Keratinocyte (primary cell): Measurements from ENCODE around the gene THOC2. TPM values are rescaled to one million over a fixed set of nuclear protein-coding genes. Genes with fewer than 3 reads are reported as not detected.

Experiments
- DNase-seq: peaks from one replicate; pipeline ENCODE4 v3.0.0-alpha.2; 2011; ENCODE audit warnings: low read depth, missing footprints, low spot score
- FAIRE-seq: peaks from 2 replicates; lab custom pipeline; 2011; peaks lifted over from hg19 to GRCh38; lab: Jason Lieb, UNC
- H2AFZ ChIP-seq: 2 replicates; pipeline ENCODE4 v1.6.0; 2012; ENCODE audit warnings: low read length, control low read depth, inconsistent platforms; ENCODE audit not compliant: control insufficient read depth
- H3K27ac ChIP-seq: 2 replicates; pipeline ENCODE4 v1.5.1; 2011; ENCODE audit warnings: low read length; ENCODE audit not compliant: control insufficient read depth, insufficient read depth
- H3K27me3 ChIP-seq: 3 replicates; pipeline ENCODE4 v1.6.0; 2011; ENCODE audit warnings: low read length; ENCODE audit not compliant: control insufficient read depth, insufficient read depth; ENCODE audit errors: extremely low read depth
- H3K36me3 ChIP-seq, 2 experiments: 2 replicates in 1 of 2; 3 replicates in 1 of 2; pipeline ENCODE4 v1.5.1; 2011; ENCODE audit warnings: low read length in 2 of 2, mild to moderate bottlenecking in 1 of 2; ENCODE audit not compliant: control insufficient read depth in 2 of 2, insufficient read depth in 2 of 2; ENCODE audit errors: extremely low read depth in 1 of 2
- H3K4me1 ChIP-seq: 3 replicates; pipeline ENCODE4 v1.5.1; 2011; ENCODE audit warnings: low read length; ENCODE audit not compliant: control insufficient read depth, insufficient read depth; ENCODE audit errors: extremely low read depth
- H3K4me2 ChIP-seq: 3 replicates; pipeline ENCODE4 v1.6.0; 2011; ENCODE audit warnings: low read depth, low read length; ENCODE audit not compliant: control insufficient read depth, insufficient read depth; ENCODE audit errors: extremely low read depth
- H3K4me3 ChIP-seq, 3 experiments: fragments of 200-600 bp in 1 of 3; sonication (generic) in 1 of 3; 2 replicates in 2 of 3; 3 replicates in 1 of 3; pipeline ENCODE4 v1.5.1; 2011 to 2016; ENCODE audit warnings: low read length in 3 of 3, mild to moderate bottlenecking in 3 of 3, control low read depth in 2 of 3, inconsistent platforms in 1 of 3, low read depth in 1 of 3, mixed read lengths in 1 of 3, mixed run types in 1 of 3, moderate library complexity in 1 of 3; ENCODE audit not compliant: control insufficient read depth in 2 of 3, insufficient read depth in 2 of 3; ENCODE audit errors: extremely low read depth in 1 of 3
- H3K79me2 ChIP-seq: 2 replicates; pipeline ENCODE4 v1.6.0; 2012; ENCODE audit warnings: low read length; ENCODE audit not compliant: control insufficient read depth, insufficient read depth
- H3K9ac ChIP-seq: 3 replicates; pipeline ENCODE4 v1.6.0; 2011; ENCODE audit warnings: low read length; ENCODE audit not compliant: control insufficient read depth, insufficient read depth; ENCODE audit errors: extremely low read depth
- H3K9me1 ChIP-seq: 3 replicates; pipeline ENCODE4 v1.6.0; 2011; ENCODE audit warnings: low read length; ENCODE audit not compliant: control insufficient read depth, insufficient read depth; ENCODE audit errors: extremely low read depth
- H3K9me3 ChIP-seq: 2 replicates; pipeline ENCODE4 v1.5.1; 2012; ENCODE audit warnings: low read depth, low read length; ENCODE audit not compliant: control insufficient read depth
- H4K20me1 ChIP-seq: 3 replicates; pipeline ENCODE4 v1.6.0; 2011; ENCODE audit warnings: low read length; ENCODE audit not compliant: control insufficient read depth, insufficient read depth; ENCODE audit errors: extremely low read depth
- EZH2 ChIP-seq: IDR thresholded peaks from one replicate; pipeline ENCODE4 v1.6.1; 2012; ENCODE audit warnings: inconsistent platforms, mild to moderate bottlenecking, low read length, moderate library complexity
- dilution Hi-C: fragments of 300-500 bp; cut with MboI; formaldehyde crosslinking; loops from one replicate; pipeline ENCODE4 v1.7.0; 2020; ENCODE audit warnings: low sequenced_read_pairs; ENCODE audit not compliant: extremely low pct_ligation_motif_present
- polyA plus RNA-seq, 5 experiments: library from polyadenylated mRNA; depleted of rRNA in 3 of 5; stranded (reverse) in 3 of 5; stranded (forward) in 1 of 5; unstranded in 1 of 5; fragments of >200 nt; gene quantifications; 1 replicate in 1 of 5; 2 replicates in 3 of 5; 3 replicates in 1 of 5; pipeline versions ENCODE4 v1.2.1 to v1.2.3, GENCODE V29; 2011 to 2012; ENCODE audit warnings: missing spikeins in 2 of 5, low read depth in 1 of 5, low replicate concordance in 1 of 5
- TF ChIP-seq, protein P1 (sequence below), 3 experiments: IDR thresholded peaks in 1 of 3; conservative IDR thresholded peaks in 1 of 3; optimal IDR thresholded peaks in 1 of 3; 2 replicates in 2 of 3; 3 replicates in 1 of 3; pipeline versions ENCODE3 to v1.5.1; 2011; ENCODE audit warnings: low read length in 3 of 3, mild to moderate bottlenecking in 3 of 3, moderate library complexity in 2 of 3, control low read depth in 1 of 3, inconsistent platforms in 1 of 3; ENCODE audit not compliant: insufficient read depth in 2 of 3; ENCODE audit errors: extremely low read depth in 1 of 3

THOC2 gene
- polyA plus RNA-seq, 1 donor (not counting 4 experiments of a cell fraction or from before 2014, with no cell fraction given) = 61.1 TPM

DNA sequence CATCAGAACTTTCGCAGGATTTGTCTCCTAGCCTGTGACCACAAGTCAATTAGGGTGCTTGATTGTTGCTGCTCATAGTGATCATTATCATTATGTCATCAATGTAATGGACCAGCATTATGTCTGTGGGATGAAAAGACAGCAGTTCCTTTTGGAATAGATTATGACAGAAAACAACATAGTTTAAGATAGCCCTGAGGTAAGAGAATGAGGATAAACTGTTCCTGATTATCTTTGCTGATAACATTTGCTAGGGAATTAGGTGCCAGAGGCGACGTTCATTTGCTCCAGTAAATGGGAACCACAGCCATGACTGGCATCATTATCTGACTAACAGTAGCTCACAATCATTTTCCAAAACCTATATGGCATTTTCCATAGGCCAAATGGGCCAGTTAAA lies 12.7 kb upstream of the THOC2 start:
- no peaks in the 10 kb centered on the region for H3K9me1 ChIP-seq
- no peaks in the 10 kb centered on the region for H3K36me3 ChIP-seq
- H3K9me3 ChIP-seq = no peaks in the 10 kb centered on the region
- dilution Hi-C loops = no loop called here
- DNase-seq = no peak
- no peak for TF ChIP-seq EZH2
- TF ChIP-seq, protein P1, sequence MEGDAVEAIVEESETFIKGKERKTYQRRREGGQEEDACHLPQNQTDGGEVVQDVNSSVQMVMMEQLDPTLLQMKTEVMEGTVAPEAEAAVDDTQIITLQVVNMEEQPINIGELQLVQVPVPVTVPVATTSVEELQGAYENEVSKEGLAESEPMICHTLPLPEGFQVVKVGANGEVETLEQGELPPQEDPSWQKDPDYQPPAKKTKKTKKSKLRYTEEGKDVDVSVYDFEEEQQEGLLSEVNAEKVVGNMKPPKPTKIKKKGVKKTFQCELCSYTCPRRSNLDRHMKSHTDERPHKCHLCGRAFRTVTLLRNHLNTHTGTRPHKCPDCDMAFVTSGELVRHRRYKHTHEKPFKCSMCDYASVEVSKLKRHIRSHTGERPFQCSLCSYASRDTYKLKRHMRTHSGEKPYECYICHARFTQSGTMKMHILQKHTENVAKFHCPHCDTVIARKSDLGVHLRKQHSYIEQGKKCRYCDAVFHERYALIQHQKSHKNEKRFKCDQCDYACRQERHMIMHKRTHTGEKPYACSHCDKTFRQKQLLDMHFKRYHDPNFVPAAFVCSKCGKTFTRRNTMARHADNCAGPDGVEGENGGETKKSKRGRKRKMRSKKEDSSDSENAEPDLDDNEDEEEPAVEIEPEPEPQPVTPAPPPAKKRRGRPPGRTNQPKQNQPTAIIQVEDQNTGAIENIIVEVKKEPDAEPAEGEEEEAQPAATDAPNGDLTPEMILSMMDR (optimal IDR thresholded peaks at IDR 0.05 in 1 of 3, IDR thresholded peaks at IDR 0.05 in 1 of 3, conservative IDR thresholded peaks at IDR 0.05 in 1 of 3; ENCODE audit: extremely low read depth in 1 of 3, insufficient read depth in 2 of 3, low read length in 3 of 3) = no peak
- no peak overlapping the region for H3K9ac ChIP-seq
- H3K4me1 ChIP-seq = no peaks in the 10 kb centered on the region
- no peak overlapping the region for H3K4me3 ChIP-seq
- no peak overlapping the region for H2AFZ ChIP-seq
- no peak overlapping the region for H3K27ac ChIP-seq
- no peak for FAIRE-seq
- no peaks in the 10 kb centered on the region for H3K27me3 ChIP-seq
- H4K20me1 ChIP-seq = no peaks in the 10 kb centered on the region
- no peak overlapping the region for H3K4me2 ChIP-seq
- no peaks in the 10 kb centered on the region for H3K79me2 ChIP-seq

DNA sequence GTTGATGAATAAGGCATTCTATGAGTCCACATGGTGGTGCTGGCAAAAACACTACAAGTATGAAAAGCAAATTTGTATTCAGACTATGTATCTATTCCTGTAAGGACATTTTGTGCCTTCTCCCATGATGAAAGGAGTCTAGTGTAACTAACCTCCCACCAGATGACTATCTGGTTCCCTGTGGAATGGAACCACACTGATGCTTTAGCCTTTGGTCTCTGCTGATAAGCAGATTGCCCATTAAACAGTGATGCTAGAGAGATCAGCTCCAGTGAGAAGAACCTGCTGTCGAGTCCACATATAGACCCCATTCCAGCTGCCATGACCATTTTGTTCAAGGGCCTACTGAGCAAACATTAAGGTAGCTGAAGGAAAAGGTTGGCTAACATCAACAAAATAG lies 10.5 kb upstream of the THOC2 start:
- Histone ChIP-seq H3K9ac (no peak overlapping the region), H3K27me3 (no peaks in the 10 kb centered on the region), H4K20me1 (no peaks in the 10 kb centered on the region), H3K4me1 (no peaks in the 10 kb centered on the region), H3K9me1 (no peaks in the 10 kb centered on the region), H3K27ac (no peak overlapping the region), H3K79me2 (no peaks in the 10 kb centered on the region), H3K4me3 (no peak overlapping the region), H3K4me2 (no peak overlapping the region), H2AFZ (no peak overlapping the region), H3K9me3 (no peaks in the 10 kb centered on the region), H3K36me3 (no peaks in the 10 kb centered on the region)
- FAIRE-seq = no peak
- dilution Hi-C loops = no loop called here
- no peak for DNase-seq
- no peak for TF ChIP-seq EZH2
- TF ChIP-seq, protein P1 (optimal IDR thresholded peaks at IDR 0.05 in 1 of 3, IDR thresholded peaks at IDR 0.05 in 1 of 3, conservative IDR thresholded peaks at IDR 0.05 in 1 of 3; ENCODE audit: extremely low read depth in 1 of 3, insufficient read depth in 2 of 3, low read length in 3 of 3) = no peak
